Measurements from ENCODE around the gene PHAF1.
A peak's percentile ranks its signal among the peaks of the same experiment; 100 is the strongest.

PHAF1 gene

DNA sequence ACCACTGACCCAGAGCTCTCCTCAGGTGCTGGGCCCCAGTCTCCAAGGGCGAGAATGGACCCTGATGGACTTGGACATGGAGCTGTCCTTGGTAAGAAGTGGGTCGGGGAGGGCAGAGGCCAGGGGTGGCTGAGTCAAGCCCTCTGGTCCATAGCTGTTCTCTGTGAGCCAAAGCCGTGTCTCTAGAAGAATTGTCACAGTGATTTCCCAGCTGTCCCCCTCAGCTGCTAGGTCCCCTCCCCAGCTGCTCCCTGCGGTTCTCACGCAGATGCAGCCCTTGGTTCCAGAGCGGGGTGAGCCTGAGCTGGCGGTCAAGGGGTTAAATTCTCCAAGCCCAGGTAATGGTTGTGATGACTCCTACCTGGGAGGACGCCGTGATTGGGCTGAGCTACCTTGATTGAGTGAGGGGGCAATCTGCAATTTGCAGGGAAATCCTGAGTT lies 59.3 kb downstream of the PHAF1 start:
- DNase-seq (ENCODE audit: low read depth) = no peak
- H3K4me3 ChIP-seq (ENCODE audit: low read depth, low read length) = no peak overlapping the region
- in situ Hi-C loops (cut with HindIII; ENCODE audit: low sequenced_read_pairs) = no loop called here
- TF ChIP-seq, protein P1, sequence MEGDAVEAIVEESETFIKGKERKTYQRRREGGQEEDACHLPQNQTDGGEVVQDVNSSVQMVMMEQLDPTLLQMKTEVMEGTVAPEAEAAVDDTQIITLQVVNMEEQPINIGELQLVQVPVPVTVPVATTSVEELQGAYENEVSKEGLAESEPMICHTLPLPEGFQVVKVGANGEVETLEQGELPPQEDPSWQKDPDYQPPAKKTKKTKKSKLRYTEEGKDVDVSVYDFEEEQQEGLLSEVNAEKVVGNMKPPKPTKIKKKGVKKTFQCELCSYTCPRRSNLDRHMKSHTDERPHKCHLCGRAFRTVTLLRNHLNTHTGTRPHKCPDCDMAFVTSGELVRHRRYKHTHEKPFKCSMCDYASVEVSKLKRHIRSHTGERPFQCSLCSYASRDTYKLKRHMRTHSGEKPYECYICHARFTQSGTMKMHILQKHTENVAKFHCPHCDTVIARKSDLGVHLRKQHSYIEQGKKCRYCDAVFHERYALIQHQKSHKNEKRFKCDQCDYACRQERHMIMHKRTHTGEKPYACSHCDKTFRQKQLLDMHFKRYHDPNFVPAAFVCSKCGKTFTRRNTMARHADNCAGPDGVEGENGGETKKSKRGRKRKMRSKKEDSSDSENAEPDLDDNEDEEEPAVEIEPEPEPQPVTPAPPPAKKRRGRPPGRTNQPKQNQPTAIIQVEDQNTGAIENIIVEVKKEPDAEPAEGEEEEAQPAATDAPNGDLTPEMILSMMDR (IDR thresholded peaks at IDR 0.05; ENCODE audit: low read depth, low read length, missing control alignments) = no peak

DNA sequence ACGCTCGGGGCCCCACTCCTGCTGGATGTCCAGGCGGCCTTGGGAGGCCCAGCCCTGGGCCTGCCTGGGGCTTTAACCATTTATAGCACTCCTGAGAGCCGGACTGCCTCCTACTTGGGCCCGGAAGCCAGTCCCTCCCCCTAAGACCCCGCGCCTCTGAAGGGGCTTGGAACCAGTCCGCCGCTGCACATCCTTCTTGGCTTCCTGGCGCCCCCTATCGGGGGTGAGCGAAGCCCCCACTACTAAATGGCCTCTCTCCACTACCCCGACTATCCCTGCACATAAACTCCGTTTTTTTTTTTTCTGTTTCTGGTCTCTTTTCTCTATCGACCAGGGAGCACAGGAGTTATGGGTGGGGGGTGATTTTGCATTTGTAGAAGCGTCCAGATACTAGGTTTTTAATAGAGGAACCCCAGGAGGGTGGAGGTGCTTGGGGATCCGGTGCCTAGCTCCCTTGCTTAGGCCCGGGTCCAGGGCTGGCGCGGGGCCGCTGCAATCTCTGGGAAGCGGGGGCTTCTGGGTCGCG lies 60.0 kb downstream of the PHAF1 start:
- no peak for DNase-seq (ENCODE audit: low read depth)
- in situ Hi-C loops (cut with HindIII; ENCODE audit: low sequenced_read_pairs) = no loop called here
- TF ChIP-seq, protein P1 (IDR thresholded peaks at IDR 0.05; ENCODE audit: low read depth, low read length, missing control alignments) = peak; percentile 65
- H3K4me3 ChIP-seq (ENCODE audit: low read depth, low read length) = peak overlapping the region; percentile 35

DNA sequence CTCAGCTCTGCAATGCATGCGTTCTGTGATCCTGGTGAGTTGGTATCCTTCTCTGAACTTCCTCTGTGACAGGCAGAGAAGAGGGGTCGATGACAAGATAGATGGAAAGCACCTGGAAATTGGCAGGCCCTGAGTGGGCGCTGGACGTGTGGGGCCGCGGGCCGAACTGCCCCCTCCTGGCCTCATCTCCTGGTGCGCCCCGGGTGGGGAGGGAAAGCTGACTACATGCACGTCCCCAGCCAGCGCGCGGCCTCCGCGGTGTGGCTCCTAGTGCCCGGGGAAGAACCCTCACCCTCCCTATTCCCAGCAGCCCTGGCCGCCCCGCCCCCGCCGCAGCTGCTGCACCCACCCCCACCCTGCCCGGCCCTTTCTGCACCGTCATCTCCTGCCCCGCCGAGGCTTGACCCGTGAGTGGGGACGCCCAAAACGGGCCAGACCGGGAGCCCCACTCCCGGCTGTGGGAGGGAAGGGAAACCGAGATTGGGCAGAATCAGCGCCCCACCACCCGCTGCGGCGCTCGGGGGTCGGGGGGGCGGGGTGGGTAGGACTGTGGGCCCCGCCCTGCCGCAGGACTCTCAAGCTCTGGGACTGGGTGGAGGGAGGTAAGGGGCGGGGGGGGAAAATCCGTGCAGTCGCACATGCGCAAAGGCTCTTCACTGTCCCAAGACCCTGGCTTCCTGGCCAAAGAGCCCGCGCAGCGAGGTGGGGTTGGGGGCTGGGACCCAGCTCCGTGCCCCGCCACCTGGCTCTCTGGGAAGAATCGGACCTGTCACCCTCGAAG lies 60.6 kb downstream of the PHAF1 start, which contains the start of gene NOL3:
Gene NOL3 (plus strand): TSS at position 371 of the 781 bp plus-strand sequence.
- TF ChIP-seq, protein P1 (IDR thresholded peaks at IDR 0.05; ENCODE audit: low read depth, low read length, missing control alignments) = no peak
- H3K4me3 ChIP-seq (ENCODE audit: low read depth, low read length) = peak within 1 kb of the TSS; percentile 35
- in situ Hi-C loops (cut with HindIII; ENCODE audit: low sequenced_read_pairs) = no loop called here
- no peak for DNase-seq (ENCODE audit: low read depth)

DNA sequence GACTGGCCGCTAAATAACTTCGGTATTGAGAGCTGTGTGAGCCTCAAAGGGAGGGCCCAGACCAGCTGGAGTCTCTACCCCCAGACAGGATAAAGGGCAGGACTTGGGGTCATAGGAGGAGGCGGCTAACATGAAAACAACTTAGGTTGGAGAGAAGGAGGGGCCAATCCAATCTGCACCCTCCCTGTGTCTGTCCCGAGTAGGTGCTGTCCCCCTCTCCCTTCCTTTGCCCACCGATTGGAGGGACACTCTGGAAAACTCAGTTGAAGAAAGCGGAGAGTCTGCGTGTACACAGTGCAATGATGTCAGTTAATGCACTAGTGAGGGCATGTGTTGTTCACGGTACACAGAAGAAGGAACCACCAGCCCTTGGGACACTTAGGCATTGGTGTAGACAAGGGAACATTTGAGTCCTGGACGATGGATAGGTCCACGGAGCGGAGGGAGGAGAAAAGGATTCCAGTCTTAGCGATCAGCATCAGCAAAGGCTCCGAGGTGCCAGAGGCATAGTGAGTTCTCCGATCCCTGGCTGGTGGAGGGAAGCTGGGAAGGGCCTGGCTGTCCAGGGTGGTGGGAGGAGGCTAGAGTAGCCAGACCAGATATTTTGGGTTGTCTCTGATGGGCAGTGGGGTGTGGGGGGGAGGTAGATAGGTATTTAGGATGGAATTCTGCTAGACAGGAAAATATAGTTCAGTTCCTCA lies 61.4 kb downstream of the PHAF1 start:
- no peak for DNase-seq (ENCODE audit: low read depth)
- in situ Hi-C loops (cut with HindIII; ENCODE audit: low sequenced_read_pairs) = no loop called here
- H3K4me3 ChIP-seq (ENCODE audit: low read depth, low read length) = peak overlapping the region; percentile 35
- TF ChIP-seq, protein P1 (IDR thresholded peaks at IDR 0.05; ENCODE audit: low read depth, low read length, missing control alignments) = no peak

DNA sequence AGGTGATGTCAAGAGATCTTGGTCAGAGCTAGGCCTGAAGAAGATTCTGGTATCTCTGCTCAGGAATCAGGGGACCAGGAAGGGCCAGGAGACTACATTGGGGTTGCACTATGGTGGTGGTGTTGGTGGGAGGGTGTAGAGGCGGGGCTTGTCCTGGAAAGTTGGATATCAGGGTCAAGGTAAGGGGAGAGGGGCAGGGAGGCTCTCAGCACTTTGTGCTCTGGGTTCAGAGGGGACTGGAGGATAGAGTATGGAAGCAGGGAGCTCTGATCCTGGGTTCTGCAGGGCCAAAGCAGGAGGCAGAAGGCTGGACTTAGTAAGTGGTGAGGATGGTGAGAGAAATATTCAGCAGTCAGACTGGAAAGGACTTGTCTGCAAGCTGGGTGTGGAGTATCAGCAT lies 63.6 kb downstream of the PHAF1 start:
- TF ChIP-seq, protein P1 (IDR thresholded peaks at IDR 0.05; ENCODE audit: low read depth, low read length, missing control alignments) = no peak
- DNase-seq (ENCODE audit: low read depth) = no peak
- in situ Hi-C loops (cut with HindIII; ENCODE audit: low sequenced_read_pairs) = no loop called here
- no peak overlapping the region for H3K4me3 ChIP-seq (ENCODE audit: low read depth, low read length)

DNA sequence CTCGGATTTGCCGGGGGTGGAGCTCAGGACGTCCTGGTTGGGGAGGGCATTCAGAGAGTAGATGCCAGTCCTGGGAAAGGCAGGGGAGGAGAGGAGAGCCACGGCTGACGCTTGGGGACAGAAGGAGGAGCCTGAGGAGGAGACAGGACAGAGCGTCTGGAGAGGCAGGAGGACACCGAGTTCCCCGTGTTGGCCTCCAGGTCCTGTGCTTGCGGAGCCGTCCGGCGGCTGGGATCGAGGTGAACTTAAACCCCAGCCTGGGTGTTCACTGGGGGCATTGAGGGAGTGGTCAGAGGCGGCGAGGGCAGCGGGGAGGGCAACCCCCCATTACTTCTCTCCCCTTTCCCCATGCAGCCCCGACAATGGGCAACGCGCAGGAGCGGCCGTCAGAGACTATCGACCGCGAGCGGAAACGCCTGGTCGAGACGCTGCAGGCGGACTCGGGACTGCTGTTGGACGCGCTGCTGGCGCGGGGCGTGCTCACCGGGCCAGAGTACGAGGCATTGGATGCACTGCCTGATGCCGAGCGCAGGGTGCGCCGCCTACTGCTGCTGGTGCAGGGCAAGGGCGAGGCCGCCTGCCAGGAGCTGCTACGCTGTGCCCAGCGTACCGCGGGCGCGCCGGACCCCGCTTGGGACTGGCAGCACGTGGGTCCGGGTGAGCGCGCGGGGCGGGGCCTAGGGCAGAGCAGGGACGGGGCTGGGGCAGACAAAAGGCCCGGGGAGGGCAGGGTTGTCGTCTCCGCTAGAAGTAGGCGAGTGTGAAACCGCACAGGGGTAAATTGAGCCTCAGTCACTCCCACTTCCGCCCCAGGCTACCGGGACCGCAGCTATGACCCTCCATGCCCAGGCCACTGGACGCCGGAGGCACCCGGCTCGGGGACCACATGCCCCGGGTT lies 64.3 kb downstream of the PHAF1 start:
- in situ Hi-C loops (cut with HindIII; ENCODE audit: low sequenced_read_pairs) = no loop called here
- H3K4me3 ChIP-seq (ENCODE audit: low read depth, low read length) = peak overlapping the region; percentile 33
- no peak for DNase-seq (ENCODE audit: low read depth)
- TF ChIP-seq, protein P1 (IDR thresholded peaks at IDR 0.05; ENCODE audit: low read depth, low read length, missing control alignments) = no peak

Data from astrocyte of the cerebellum (primary cell).